GM18519 (cell line): ENCODE measurements around the gene GNAO1.

Experiments used
- ATAC-seq: cut with Tn5 transposase; IDR thresholded peaks from one replicate; pipeline ENCODE4 v1.9.1; 2021; ENCODE audit warnings: mild to moderate bottlenecking, moderate library complexity; ENCODE audit not compliant: unreplicated experiment, low FRiP score

Gene GNAO1

GRCh38 chr16:56282451-56282850 lies 91.2 kb downstream of the GNAO1 start:
- no peak for ATAC-seq

- ATAC-seq = no peak
Observed at GRCh38 chr16:56284521-56284920, 93.2 kb downstream of the GNAO1 start.

DNA sequence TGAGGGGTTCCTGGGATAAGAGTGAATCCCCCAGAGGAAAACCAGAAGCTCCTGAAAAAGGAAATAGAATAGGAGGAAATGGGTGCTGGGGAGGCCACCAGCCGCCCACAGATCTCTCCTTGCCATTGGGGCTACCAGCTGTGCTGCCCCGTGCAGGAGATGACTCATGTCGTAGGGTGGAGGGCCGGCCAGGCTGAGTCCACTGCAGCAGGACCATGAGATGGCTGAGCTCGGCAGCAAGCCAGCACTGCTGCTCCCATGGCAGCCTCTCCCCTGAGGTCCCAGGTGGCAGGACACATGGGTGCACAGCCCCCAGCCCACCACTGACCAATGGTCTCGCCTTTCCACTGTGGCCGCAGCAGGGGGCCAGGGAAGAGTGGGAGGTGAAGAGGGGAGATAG lies 95.5 kb downstream of the GNAO1 start:
- ATAC-seq = no peak

GRCh38 chr16:56288019-56288418 lies 96.7 kb downstream of the GNAO1 start:
- no peak for ATAC-seq

GRCh38 chr16:56289416-56289815 lies 98.1 kb downstream of the GNAO1 start:
- ATAC-seq = no peak

DNA sequence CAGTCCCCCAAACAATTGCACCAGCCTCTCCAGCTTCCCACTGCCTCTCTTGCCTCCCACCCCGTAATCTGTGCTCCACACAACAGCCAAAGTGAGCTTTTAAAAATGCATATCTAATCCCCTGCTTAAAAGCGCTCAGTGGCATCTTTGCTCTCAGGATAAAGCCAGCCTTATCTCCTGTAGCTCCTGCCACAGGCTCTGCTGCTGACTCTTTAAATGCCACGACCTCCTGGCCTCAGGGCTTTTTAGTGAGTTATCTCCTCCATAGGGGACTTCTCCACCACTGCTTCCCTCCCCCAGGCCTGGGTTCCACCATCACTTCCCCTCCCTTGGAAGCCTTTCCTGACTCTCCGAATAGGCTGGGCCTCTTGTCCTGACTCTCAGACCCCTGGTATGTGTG lies 98.6 kb downstream of the GNAO1 start:
- no peak for ATAC-seq

DNA sequence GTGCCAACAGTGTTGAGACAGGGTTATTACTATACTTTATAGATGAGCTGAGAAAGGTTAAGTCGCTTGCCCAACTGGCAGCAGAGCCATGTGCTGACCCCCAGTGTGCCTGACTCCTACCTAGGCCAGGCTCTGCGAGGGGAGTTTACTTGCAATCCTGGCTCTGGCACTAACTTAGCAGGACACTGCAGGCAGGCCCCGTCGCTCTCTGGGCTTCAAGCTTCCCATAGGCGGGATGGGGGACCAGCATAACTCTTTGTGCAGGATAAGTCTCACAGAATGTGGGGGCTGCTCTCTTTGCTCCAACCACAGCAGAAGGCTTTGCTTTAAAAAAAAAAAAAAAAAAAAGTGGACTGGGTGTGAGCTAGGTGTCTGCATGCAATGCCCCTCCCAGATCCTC lies 102.7 kb downstream of the GNAO1 start:
- ATAC-seq = no peak

GRCh38 chr16:56294579-56294978 lies 103.3 kb downstream of the GNAO1 start:
- no peak for ATAC-seq

DNA sequence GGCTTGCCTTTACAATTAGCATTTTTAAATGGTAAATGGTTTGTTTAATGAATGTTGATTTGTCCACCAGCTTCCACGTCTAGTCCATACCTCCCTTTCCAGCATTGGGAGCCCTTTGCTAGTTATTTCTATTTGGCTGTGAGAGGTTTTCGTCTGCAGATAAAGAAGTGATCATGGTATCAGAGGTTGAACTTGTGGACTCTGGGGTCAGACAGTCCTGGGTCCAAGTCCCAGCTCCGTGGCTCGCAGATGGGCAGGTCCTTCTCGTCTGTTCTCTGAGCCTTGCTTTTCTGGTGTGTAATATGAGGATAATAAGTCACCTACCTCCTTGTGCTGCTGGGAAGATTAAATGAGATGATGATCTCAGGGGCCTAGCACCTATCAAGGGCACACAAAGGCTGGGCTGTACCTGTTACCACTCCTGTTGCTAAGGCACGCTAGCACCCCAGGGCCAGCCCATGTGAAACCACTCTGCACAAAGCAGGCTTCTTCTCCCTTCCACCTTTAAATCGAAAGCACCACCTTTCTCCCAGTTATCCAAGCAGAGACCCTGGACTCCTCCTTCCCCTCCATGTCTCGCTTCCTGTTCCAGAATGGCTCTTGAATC lies 103.9 kb downstream of the GNAO1 start:
- ATAC-seq = no peak

DNA sequence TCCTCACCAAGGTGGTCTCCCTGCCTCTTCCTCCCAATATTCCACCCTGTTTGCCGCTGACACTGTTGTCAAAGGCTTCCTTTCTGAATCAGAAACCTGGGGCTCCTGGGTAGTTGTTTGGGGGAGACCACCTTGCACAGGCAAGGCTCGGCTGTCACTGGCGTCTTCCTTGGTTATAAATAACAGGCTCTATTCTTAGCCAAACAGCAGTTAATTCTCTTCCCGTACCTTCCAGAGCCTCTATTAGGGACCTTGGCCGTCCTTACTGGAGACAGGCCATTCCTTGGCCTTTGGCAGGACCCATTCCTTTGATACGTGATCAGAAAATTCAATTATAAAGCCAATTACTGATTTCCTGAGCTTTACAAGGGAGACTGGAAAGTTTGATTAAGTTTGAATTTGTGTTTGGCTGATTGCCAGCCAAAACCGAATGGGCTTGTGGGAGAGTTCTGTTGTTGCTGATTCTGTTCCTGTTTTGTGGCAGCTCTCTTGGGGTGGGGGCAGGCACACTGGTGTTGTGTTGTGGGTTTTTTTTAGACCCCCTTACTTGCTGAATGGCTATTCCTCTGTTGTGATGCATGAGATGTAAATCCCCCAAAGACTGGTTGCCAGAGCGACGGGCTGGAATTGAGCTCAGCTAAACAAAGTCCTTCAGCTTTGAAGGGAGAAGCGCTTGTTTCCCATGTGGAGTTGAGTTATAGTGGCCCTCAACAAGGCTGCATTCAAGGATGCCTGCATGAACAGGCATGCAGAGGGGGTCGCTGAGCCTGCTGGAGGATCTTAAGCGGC lies 104.6 kb downstream of the GNAO1 start:
- ATAC-seq = no peak

GRCh38 chr16:56297684-56298083 lies 106.4 kb downstream of the GNAO1 start:
- ATAC-seq = no peak

GRCh38 chr16:56298116-56298515 lies 106.8 kb downstream of the GNAO1 start:
- ATAC-seq = no peak

DNA sequence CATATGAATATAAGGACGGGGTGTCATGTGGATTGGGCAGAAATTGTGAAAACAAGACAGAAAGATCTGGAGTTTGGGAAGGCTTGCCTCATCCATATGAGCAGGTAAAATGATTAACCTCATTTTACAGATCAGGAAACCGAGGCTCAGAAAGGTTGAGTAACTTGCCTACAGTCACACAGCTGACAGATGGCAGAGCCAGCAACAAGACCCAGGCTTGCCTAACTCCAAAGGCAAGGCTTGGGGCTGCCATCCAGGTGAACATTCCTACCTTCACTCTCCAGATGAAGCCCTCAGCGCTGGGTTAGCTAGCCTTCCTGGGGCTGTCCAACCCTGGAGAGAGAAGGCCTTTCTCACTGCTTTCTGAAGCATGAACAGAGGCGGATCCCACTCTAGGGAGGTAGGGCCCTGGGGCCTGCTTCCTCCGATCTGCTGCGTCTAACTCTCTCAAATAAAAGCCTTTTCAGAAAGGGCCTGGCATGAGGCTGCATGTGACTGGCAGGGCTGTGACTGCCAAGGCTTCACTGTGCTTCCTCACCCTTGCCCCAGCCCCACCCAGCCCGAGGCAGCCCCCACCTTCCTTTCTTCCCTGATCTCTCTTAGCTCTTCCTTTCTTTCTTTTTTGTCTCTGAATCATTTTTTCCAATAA lies 107.8 kb downstream of the GNAO1 start:
- no peak for ATAC-seq

DNA sequence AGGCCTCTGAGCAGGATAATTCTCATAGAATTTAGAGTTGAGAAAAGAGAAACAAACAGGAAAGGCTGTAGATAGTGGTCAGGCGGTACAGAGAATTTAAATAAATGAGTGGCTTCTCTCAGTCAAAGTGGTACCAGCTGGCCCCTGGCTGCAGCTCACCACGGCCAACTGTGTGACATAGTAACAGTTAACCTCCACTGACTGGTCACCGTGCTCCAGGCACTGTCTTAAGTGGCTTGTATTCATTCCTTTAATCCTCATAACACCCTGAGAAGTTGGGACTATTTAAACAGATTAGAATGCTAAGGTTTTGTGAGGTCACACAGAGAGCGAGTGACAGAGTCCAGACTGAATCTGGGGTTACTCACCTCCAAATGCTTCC lies 108.9 kb downstream of the GNAO1 start:
- ATAC-seq = no peak

GRCh38 chr16:56300891-56301850 lies 109.9 kb downstream of the GNAO1 start:
- no peak for ATAC-seq

DNA sequence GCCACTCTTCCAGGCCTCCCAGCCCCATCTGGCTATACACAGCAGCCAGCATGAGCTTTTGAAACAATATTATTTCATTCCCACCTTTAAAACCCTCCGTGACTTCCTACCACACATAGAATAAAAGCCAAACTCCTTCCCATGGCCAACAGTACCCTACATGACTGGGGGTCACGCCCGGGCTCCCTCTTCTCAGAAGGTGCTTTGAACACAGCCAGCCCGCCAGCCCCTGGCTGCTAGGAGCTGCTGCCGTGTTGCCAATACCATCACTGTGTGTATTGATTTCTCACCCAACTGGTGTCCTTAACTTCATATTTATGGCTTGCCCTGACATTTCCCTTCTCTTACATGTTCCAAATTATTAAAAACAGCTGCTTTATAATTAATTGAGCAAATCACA lies 111.2 kb downstream of the GNAO1 start:
- no peak for ATAC-seq

DNA sequence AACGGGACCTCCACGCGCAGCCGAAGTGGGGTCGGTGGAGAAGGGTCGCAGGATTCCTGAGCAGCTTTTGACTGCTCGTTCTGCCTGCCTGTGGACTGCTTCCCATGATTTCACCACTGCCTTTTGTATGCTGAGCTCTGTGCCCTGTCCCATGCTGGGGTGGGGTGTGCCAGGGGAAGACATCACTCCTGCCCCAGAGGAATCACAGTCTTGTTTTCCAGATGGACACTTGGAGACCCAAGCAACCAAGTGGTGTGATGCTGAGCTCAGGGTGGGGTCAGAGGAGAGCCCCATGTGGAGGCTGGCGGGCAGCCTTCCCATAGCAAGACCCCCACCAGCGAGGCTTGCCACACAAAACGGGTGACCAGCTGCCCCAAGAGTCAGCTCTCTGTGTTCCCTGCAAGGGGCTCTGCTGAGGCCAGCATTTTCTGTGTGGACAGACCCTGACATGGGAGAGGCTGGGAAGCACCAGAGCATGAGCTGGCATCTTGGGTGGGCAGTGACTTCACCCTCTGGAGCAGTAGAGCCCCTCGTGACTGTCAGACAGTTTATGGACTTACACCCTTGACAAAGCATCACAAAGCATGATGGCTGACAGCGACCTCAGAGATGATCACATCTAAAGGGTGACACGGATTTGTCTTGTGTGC lies 111.9 kb downstream of the GNAO1 start:
- no peak for ATAC-seq

DNA sequence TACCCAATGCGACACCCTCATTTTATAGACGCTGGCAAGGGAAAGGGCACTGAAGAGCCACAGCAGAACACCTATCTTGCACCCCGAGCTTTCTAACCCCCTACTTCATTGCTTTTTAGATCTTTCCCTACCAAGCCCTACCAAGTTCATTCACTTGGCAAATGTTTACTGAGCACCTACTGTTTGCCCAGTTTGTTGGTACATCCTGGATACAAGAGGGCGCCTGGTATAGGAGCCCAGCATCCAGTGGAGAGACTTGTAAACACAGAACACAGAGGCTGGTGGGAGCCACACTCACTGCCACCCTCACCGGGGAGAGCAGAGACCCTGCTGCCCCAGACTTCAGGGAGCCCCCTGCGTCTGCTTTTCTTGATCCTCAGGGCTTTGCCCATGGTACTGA lies 112.6 kb downstream of the GNAO1 start:
- no peak for ATAC-seq

DNA sequence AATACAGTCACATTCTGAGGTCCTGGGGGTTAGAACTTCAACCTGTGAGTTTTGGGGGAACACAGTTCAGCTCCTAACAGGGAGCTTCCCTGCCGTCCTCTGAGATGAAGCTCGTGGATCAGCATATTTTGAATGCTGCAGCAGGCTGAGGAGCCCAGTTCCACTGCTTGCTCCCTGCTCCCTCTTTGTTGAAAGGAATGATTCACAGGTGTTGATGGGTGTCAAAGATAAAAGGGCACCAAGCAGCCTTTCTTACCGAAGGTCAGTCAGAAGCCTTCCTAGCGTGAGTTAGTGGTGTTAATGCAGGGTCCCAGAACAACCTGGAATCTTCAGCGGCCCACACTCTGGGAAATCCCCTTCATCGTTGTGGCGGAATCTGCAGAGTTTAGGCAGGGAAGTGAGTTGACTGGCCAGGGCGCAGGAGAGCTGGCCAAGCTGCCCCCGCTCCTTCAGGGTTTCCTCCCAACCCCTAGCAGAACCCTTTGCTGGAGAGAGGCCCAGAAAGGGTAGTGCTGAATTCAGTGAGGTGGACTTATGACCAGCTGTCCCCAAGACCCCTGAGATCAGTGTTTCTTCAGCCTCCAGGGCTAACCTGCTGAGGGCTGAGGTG lies 114.8 kb downstream of the GNAO1 start:
- no peak for ATAC-seq
